HL-60 (cell line): ENCODE measurements around the gene LAMA3.

Experiments used
- CTCF ChIP-seq: IDR thresholded peaks from one replicate; pipeline ENCODE4 v1.5.1; 2011; ENCODE audit warnings: low read length, control low read depth, inconsistent platforms; ENCODE audit not compliant: insufficient read depth
- REST ChIP-seq: IDR thresholded peaks from 2 replicates; pipeline ENCODE4 v1.6.1; 2012; ENCODE audit warnings: low read depth; ENCODE audit not compliant: insufficient replicate concordance

GRCh38 chr18:23822590-23823385, 133.5 kb downstream of the LAMA3 start:
- TF ChIP-seq CTCF (no peak), REST (no peak)
